NCI-H2227 (cell line): ENCODE measurements around the gene ZNF275.
A peak's percentile ranks its signal among the peaks of the same experiment; 100 is the strongest.
"Not testable (repeated sequence)": the region's sequence is repeated elsewhere in the genome, so short reads cannot be mapped to it uniquely, and the experiment has no call there.

ENCODE experiments used
- DNase-seq: peaks from one replicate; lab custom pipeline; 2025; ENCODE audit not compliant: unreplicated experiment; lab: John Stamatoyannopoulos, UW

ZNF275 gene

GRCh38 chrX:153333821-153334653 lies at the start of gene ZNF275:
Gene ZNF275 (plus strand): TSS chrX:153334153. CDS start chrX:153336680, 2,527 bp downstream.
- DNase-seq, result peak; percentile 89

DNA sequence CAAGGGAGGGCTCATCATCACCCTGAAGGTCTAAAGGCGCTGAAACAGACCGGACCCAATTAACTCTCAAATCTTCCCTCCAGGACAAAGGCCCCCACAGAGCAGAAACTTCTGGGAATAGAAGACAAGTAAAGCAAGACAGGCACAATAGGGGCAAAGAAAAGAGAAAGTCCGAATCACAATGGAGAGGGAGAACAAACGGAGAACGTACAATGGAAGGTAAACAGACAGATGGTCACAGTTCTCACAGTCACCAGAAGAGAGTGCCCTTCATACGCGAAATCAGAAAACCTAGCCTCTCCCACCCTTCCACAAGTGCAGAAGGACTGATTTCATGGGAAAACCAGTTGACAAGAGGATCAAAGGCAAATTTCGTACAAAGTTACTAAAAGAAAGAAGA lies 48.3 kb upstream of the ZNF275 start:
- not testable (repeated sequence) for DNase-seq

GRCh38 chrX:153288807-153289206 lies 45.1 kb upstream of the ZNF275 start:
- not testable (repeated sequence) for DNase-seq

GRCh38 chrX:153293485-153294071 lies 40.4 kb upstream of the ZNF275 start:
- not testable (repeated sequence) for DNase-seq

DNA sequence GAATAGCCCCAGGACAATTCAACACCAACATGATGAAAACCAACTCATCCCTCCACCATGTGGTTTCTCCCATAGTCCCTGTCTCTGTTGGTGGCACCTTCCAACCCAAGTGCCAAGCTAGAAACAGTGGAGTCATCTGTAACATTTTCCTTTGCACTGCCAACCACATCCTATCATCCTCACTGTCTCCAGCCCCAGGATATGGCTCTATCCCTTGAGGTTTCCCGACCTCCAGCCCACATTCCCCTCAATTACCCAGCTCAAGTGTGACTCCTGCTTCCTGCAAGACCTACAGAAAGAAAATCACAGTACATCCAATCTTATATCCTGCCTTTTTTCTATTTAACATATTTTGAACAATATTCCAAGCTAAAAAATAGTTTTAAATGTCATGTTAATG lies 36.6 kb upstream of the ZNF275 start:
- no peak for DNase-seq

DNA sequence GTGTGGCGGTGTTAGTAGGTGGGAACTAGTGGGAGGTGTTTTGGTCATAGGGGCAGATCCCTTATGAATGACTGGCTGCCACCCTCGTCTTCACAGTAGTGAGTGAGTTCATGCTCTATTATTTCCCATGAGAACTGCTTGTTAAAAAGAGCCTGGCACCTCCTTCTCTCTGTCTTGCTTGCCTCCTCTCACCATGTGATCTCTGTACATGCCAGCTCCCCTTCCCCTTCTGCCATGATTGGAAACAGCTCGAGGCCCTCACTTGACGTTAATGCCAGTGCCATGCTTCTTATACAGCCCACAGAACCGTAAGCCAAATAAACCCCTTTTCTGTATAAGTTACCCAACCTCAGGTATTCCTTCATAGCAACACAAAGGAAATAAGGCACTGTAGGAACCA lies 34.1 kb upstream of the ZNF275 start:
- DNase-seq, result no peak

DNA sequence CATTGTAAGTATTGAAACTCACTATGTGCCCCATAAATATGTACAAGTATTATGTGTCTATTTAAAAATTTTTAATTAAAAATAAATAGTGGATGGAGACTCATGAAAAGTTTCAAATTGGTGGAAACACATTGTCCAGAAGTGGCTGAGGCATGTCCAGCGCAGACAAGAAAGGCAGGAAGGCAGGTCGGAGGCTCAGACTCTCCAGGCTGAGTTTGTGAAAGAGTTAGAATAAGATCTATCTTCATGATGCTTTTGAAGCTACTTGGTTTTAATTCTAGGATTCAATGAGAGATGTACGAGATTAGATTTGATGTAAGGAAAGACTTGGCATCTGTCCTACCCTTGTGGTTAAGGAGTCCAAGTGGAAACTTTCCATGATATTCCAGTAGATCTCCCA lies 32.2 kb upstream of the ZNF275 start:
- no peak for DNase-seq

DNA sequence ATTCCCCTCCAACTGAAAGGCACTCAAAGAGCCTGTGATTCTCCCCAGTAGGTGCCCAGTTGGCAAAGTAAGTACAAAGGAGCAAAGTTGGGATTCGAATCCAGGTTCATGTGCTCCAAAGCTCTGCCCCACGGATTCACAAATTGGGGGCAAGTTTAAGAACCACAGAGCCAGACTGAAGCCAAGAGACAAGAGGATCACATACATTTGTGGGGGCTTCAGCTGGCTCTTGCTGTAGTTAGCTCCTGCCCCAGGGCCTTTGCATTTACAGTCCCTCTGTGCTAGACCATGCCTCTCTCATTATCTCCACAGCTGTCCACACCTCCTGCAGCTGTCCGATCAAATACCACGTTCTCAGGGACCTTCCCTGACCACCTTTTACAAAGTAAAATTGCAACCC lies 31.2 kb upstream of the ZNF275 start:
- no peak for DNase-seq

- DNase-seq, result no peak
Observed at GRCh38 chrX:153303276-153304262, 30.4 kb upstream of the ZNF275 start.

DNA sequence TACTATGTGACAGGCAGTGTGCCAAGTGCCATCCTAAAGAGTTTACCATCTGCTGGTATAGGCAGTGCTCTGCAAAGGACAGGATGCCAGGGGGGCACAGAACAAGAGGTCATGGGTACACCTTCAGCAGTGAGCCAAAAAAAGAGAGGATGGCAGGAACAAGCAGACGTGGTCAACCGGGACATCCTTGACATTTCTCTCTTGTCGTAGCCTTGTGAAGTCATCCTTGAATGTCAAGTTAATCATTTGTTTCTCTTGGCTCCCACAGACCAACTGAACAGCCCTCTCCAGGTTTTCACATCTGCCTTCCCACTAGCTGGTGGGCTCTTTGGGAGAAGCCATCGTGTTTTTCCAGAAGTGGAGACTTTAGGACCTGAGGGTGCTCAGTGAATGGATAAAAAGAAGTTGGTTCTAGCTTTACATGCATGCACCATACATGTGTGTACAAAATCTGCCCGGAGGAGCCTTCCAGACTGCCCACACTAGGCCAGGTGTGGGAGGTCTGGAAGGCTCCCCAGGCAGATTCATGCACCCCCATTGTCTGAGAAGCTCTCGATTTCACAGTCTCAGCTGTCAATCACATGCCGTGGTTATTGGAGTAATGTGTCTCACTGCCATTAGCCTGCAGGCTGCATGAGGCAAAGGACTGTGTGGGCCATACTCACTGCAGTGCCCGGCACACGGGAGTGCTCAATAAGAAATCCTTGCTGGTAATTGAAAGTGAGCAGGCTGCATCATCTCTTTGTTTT lies 28.8 kb upstream of the ZNF275 start:
- DNase-seq, result no peak

GRCh38 chrX:153305972-153306371 lies 28.0 kb upstream of the ZNF275 start:
- DNase-seq, result no peak

- no peak for DNase-seq
Observed at GRCh38 chrX:153306527-153307115, 27.3 kb upstream of the ZNF275 start.

DNA sequence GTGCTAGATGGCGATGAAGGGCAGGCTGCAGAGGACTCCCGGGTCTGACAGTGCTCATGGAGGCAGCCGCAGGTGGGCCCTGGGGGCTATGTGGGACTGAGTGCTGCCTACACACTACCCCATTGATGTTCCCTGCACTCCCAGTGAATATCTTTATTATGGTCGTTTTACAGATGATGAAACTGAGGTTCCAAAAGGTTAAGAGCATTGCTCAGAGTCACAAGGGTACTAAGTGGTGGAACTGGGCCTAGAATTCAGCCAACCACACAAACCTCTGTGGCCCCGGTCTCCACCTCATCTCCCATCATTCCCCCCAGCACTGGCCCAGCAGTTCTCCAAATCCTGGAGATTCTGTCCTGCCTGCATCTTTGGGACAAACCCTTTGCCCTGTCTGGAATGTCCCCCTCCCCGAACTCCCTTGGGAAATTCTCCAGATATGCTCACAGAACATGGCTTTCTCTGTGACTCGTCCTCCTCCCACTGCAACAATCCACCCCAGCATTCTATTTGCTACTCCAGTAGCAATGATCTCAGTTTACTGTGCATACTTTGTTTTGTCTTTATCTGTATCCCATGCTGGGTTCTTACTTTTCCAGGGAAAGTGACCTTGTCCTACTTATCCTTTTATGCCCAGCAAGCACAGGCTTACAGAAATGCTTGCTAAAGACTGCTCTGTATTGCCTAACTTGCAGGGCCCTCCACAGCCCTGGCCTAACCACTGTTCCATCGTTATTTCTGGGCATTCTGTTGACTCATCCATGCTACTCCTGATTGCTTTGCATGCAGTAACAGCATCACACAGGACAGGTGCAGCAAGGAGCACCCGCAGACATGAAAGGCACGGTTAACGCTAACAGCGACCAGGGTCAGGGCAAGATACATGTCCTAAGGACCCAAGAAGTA lies 26.4 kb upstream of the ZNF275 start:
- no peak for DNase-seq

DNA sequence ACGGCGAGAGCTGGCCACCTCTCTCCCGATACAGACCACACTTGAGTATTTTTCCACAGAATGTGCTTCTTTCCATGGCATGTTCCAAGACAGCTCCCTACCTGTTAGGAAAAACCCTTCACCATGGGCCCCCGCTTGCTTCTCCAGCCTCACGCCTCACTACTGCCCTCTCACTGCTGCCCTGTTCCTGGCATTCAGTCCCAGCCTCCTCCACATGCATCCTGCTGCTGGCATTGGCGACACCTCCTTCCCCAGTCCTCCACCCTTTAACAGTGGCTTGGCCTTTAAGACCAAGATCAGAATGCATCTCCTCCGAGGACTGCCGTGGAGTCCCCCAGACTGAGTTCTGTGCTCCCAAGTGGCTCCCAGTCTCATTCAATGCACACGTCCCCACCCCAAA lies 23.1 kb upstream of the ZNF275 start:
- DNase-seq, result no peak

GRCh38 chrX:153312041-153312440 lies 21.9 kb upstream of the ZNF275 start:
- DNase-seq, result no peak

DNA sequence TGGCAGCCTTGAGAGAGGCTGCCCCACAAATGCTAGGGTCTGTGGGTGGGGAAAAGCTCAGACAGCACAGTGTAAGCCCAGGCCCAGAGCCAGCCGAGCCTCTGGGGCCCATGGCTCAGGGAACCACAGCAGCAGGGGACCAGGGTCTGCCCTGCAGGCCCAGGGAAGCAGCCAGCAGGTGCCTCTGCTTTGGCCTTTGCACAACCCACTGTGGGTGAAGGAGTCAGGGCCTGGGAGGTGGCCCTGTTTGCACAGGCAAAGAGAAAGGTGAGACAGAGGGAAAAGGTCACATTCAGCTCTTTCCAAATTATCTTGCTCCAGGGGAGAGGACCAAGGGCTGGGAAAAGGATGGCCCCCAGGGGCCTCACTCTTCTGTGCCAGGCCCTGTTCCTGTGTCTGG lies 21.1 kb upstream of the ZNF275 start:
- DNase-seq, result no peak

DNA sequence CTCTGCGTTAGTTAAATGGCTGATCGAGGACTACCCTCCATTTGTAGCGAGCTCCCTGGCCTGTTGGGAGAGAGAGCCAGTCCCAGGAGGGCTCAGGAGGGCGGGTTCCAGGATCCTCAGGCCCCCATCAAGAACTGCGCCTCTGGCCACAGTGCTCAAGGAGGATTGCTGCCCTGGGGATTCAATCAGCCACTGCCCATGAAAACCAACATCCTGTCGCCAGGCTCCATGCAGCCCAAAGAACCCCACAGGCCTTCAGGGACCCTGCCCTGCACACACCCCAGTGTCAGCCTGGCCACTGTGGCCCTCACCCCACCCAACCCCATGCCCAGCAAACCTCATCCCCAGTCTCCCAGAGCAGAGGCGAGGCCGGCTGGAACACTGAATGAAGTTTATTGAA lies 16.6 kb upstream of the ZNF275 start:
- no peak for DNase-seq

GRCh38 chrX:153317996-153318722 lies 15.8 kb upstream of the ZNF275 start:
- DNase-seq, result no peak

DNA sequence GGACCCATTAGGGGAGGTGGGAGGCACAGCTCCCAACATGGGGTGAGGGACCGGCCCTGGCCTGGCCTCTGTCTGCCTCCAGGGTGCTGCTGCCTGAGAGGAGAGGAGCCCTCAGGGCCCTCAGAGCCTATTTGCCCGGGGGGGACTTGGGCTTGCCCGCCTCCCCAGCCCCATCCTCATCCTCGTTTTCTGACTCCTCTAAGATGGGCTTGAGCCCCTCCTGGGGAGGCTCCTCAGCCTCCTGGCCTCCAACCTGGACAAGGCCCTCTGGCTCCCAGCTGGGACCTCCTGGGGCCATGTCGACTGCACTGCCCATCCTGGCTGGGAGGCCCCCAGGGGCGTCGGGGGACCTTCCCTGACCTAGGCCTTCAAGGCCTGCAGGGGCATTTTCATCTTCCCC lies 15.1 kb upstream of the ZNF275 start:
- DNase-seq, result no peak
